ENCODE data around the gene ERBB4. TPM values are rescaled to one million over a fixed set of nuclear protein-coding genes. Genes with fewer than 3 reads are reported as not detected.

ERBB4 gene
- polyA plus RNA-seq, 2 of the 4 experiments (the other 2 are of a cell fraction) = not detected

DNA sequence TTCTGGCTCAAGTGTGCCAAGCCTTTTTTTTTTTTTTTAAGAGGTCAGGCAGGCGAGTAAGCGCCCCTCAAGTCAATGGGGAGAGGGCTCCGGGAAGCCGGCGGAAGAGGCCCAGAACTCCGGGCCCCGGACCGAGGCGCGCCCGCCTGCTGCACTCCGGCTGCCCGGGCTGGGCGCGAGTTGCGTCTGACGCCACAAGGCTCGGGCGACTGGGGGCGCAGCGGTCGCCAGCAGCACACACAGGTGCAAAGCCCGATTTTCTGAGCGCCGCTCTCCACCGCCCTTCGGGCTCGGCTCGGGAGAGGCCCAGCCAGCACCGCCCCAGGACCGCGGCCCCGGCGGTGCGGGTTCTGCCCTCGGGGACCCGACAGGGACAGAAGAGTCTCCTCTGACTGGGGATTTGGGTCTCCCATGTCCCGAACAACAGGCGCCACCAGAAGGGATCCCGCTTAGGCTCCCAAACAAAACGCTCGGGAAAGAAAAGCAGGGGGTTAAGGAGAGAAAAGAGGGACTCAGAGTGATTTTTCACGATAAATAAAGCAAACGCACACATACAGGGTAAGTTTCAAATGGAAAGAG, 787 bp downstream of the ERBB4 start:
- no peak overlapping the region for H3K27ac ChIP-seq
- DNase-seq (ENCODE audit: low read depth in 1 of 2, low spot score in 1 of 2) (no peak), ATAC-seq (peak; percentile 65 to 80), FAIRE-seq (no peak)
- CTCF ChIA-PET = interaction anchor here (1.8 kb wide), 1 partner anchor 30 kb away, joined by 3 read pairs; no protein-coding TSS in a partner anchor
- 3% methylated on average over 26 of the region's 44 CpGs for WGBS (ENCODE audit: missing lambda C conversion rate)
- H3K4me1 ChIP-seq = peaks cover 11% of the 10 kb centered on the region; the same call in 2 of the 3 replicates
- peak overlapping the region; percentile 94 for H3K4me2 ChIP-seq
- H3K4me3 ChIP-seq = peak overlapping the region; percentile 50
- POLR2A ChIA-PET = interaction anchor here (0.6 kb wide), 1 partner anchor 1130 kb away, joined by 5 read pairs; no protein-coding TSS in a partner anchor
- H3K9me3 ChIP-seq = no peaks in the 10 kb centered on the region
- TF ChIP-seq ZC3H11A (IDR thresholded peaks at IDR 0.05) (no peak), SREBF2 (IDR thresholded peaks at IDR 0.05) (no peak), HEYL (CRISPR knock-in tag; IDR thresholded peaks at IDR 0.05) (no peak), PHF8 (IDR thresholded peaks at IDR 0.05; ENCODE audit: borderline replicate concordance, low read depth) (no peak), GATA3 (IDR thresholded peaks at IDR 0.05; ENCODE audit: borderline replicate concordance) (no peak), TFCP2L1 (CRISPR knock-in tag; IDR thresholded peaks at IDR 0.05) (no peak), CEBPB (IDR thresholded peaks at IDR 0.05) (no peak), FOSB (CRISPR knock-in tag; IDR thresholded peaks at IDR 0.05) (no peak), E2F6 (IDR thresholded peaks at IDR 0.05; ENCODE audit: borderline replicate concordance, low read depth) (no peak), POLR2AphosphoS2 (conservative IDR thresholded peaks at IDR 0.05; ENCODE audit: low read length) (no peak), EP300 (IDR thresholded peaks at IDR 0.05) (no peak), CBX8 (IDR thresholded peaks at IDR 0.05) (no peak), JUN (IDR thresholded peaks at IDR 0.05) (no peak), CHD4 (IDR thresholded peaks at IDR 0.05; ENCODE audit: borderline replicate concordance) (no peak), BHLHE40 (IDR thresholded peaks at IDR 0.05; ENCODE audit: low read depth, low read length) (no peak), RARB (CRISPR knock-in tag; IDR thresholded peaks at IDR 0.05) (no peak), EHMT2 (IDR thresholded peaks at IDR 0.05; ENCODE audit: low read depth) (no peak), HOXA7 (CRISPR knock-in tag; IDR thresholded peaks at IDR 0.05) (no peak)
- TF ChIP-seq, protein P1, sequence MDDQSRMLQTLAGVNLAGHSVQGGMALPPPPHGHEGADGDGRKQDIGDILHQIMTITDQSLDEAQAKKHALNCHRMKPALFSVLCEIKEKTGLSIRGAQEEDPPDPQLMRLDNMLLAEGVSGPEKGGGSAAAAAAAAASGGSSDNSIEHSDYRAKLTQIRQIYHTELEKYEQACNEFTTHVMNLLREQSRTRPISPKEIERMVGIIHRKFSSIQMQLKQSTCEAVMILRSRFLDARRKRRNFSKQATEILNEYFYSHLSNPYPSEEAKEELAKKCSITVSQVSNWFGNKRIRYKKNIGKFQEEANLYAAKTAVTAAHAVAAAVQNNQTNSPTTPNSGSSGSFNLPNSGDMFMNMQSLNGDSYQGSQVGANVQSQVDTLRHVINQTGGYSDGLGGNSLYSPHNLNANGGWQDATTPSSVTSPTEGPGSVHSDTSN (IDR thresholded peaks at IDR 0.05) = no peak
- TF ChIP-seq, protein P2, sequence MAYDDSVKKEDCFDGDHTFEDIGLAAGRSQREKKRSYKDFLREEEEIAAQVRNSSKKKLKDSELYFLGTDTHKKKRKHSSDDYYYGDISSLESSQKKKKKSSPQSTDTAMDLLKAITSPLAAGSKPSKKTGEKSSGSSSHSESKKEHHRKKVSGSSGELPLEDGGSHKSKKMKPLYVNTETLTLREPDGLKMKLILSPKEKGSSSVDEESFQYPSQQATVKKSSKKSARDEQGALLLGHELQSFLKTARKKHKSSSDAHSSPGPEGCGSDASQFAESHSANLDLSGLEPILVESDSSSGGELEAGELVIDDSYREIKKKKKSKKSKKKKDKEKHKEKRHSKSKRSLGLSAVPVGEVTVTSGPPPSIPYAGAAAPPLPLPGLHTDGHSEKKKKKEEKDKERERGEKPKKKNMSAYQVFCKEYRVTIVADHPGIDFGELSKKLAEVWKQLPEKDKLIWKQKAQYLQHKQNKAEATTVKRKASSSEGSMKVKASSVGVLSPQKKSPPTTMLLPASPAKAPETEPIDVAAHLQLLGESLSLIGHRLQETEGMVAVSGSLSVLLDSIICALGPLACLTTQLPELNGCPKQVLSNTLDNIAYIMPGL (CRISPR knock-in tag; IDR thresholded peaks at IDR 0.05; ENCODE audit: borderline replicate concordance) = no peak

- no peak overlapping the region for H3K27ac ChIP-seq
- H3K9me3 ChIP-seq = no peaks in the 10 kb centered on the region
- CTCF ChIA-PET = interaction anchor here (1.8 kb wide), 1 partner anchor 30 kb away, joined by 3 read pairs; no protein-coding TSS in a partner anchor
- H3K4me3 ChIP-seq = peak overlapping the region; percentile 50
- H3K4me2 ChIP-seq = peak overlapping the region; percentile 94
- TF ChIP-seq MAZ (IDR thresholded peaks at IDR 0.05; ENCODE audit: borderline replicate concordance, low read depth, low read length) = no peak
- TF ChIP-seq NFE2L2 (conservative IDR thresholded peaks at IDR 0.05; ENCODE audit: low read length) = no peak
- TF ChIP-seq NR3C1 (IDR thresholded peaks at IDR 0.05) = no peak
- TF ChIP-seq EHF (CRISPR knock-in tag; IDR thresholded peaks at IDR 0.05) = no peak
- TF ChIP-seq ESRRA (IDR thresholded peaks at IDR 0.05; ENCODE audit: borderline replicate concordance, low read length) = no peak
- no peak for TF ChIP-seq SREBF2 (IDR thresholded peaks at IDR 0.05)
- no peak for TF ChIP-seq JUN (IDR thresholded peaks at IDR 0.05)
- TF ChIP-seq CHD4 (IDR thresholded peaks at IDR 0.05; ENCODE audit: borderline replicate concordance) = no peak
- no peak for TF ChIP-seq CHD2 (IDR thresholded peaks at IDR 0.05; ENCODE audit: low read length, partially characterized antibody)
- 9% methylated on average over 49 of the region's 56 CpGs for WGBS (ENCODE audit: missing lambda C conversion rate)
- POLR2A ChIA-PET = interaction anchor here (0.6 kb wide), 1 partner anchor 1129 kb away, joined by 5 read pairs; no protein-coding TSS in a partner anchor
- no peak for FAIRE-seq
- H3K4me1 ChIP-seq = peaks cover 11% of the 10 kb centered on the region; the same call in 2 of the 3 replicates
- no peak for DNase-seq (ENCODE audit: low read depth in 1 of 2, low spot score in 1 of 2)
- peak; percentile 23 to 56; a peak in 5 of 6 replicates for ATAC-seq
These were observed 1.5 kb downstream of the ERBB4 start for GRCh38 chr2:212536817-212537725.
